SK-N-SH (cell line): Measurements from ENCODE around the gene APOD. TPM values are rescaled to one million over a fixed set of nuclear protein-coding genes. Genes with fewer than 3 reads are reported as not detected.

Experiments
- CTCF ChIA-PET: fragments of 300-600, 350-600 bp; formaldehyde crosslinking; extraction: SDS; loops from one replicate; lab custom pipeline; 2021; lab: Yijun Ruan, JAX
- POLR2A ChIA-PET: fragments of 350-600 bp; sonication (Branson Sonifier 250); formaldehyde crosslinking; extraction: SDS; loops from one replicate; lab custom pipeline; 2020; ENCODE audit warnings: antibody characterized with exemption, inconsistent platforms; lab: Yijun Ruan, JAX
- DNase-seq: peaks from one replicate; pipeline ENCODE4 v3.0.0; 2012
- H2AFZ ChIP-seq: fragments of 200-600 bp; sonication (generic); 2 replicates; pipeline ENCODE4 v1.8.1; 2016; ENCODE audit warnings: antibody characterized with exemption, mild to moderate bottlenecking, low read depth
- H3F3A ChIP-seq: fragments of 200-600 bp; sonication (generic); replicated peaks from 2 replicates; pipeline ENCODE3; 2016; ENCODE audit warnings: antibody characterized with exemption, mild to moderate bottlenecking; ENCODE audit not compliant: insufficient read depth
- H3K27ac ChIP-seq, 2 experiments: fragments of 200-500 bp in 1 of 2; fragments of 200-600 bp in 1 of 2; sonication (Bioruptor generic) in 1 of 2; sonication (generic), shearing (Covaris generic) in 1 of 2; 2 replicates each; pipeline versions ENCODE4 v1.5.1 to v1.6.1; 2014 to 2016; ENCODE audit warnings: low read depth in 2 of 2, inconsistent platforms in 1 of 2, low read length in 1 of 2, mild to moderate bottlenecking in 1 of 2, mixed read lengths in 1 of 2
- H3K27me3 ChIP-seq: fragments of 200-600 bp; sonication (generic), shearing (Covaris generic); 2 replicates; pipeline ENCODE4 v1.6.1; 2016; ENCODE audit warnings: mixed run types; ENCODE audit not compliant: insufficient read depth
- H3K36me3 ChIP-seq, 2 experiments: fragments of 200-500 bp in 1 of 2; fragments of 200-600 bp in 1 of 2; sonication (Bioruptor generic) in 1 of 2; sonication (generic) in 1 of 2; replicated peaks in 1 of 2; 2 replicates each; pipeline versions ENCODE3 to v1.5.1; 2014 to 2016; ENCODE audit warnings: low read length in 1 of 2, mild to moderate bottlenecking in 1 of 2; ENCODE audit not compliant: insufficient read depth in 2 of 2, control insufficient read depth in 1 of 2
- H3K4me1 ChIP-seq, 2 experiments: fragments of 200-500 bp in 1 of 2; fragments of 200-600 bp in 1 of 2; sonication (Bioruptor generic) in 1 of 2; sonication (generic), shearing (Covaris generic) in 1 of 2; 2 replicates each; pipeline versions ENCODE4 v1.5.1 to v1.6.1; 2014 to 2016; ENCODE audit warnings: low read depth in 1 of 2, low read length in 1 of 2, mixed run types in 1 of 2; ENCODE audit not compliant: insufficient read depth in 2 of 2, control insufficient read depth in 1 of 2
- H3K4me2 ChIP-seq: fragments of 200-600 bp; sonication (generic), shearing (Covaris generic); 2 replicates; pipeline ENCODE4 v1.6.1; 2017; ENCODE audit warnings: mixed run types
- H3K4me3 ChIP-seq, 2 experiments: fragments of 200-500 bp in 1 of 2; fragments of 200-600 bp in 1 of 2; sonication (Bioruptor generic) in 1 of 2; sonication (generic), shearing (Covaris generic) in 1 of 2; 2 replicates each; pipeline versions ENCODE4 v1.5.1 to v1.8.1; 2014 to 2016; ENCODE audit warnings: low read depth in 2 of 2, inconsistent platforms in 1 of 2, low read length in 1 of 2, mild to moderate bottlenecking in 1 of 2, mixed read lengths in 1 of 2, moderate library complexity in 1 of 2
- H3K79me2 ChIP-seq: fragments of 200-600 bp; sonication (generic); 2 replicates; pipeline ENCODE4 v1.8.1; 2017; ENCODE audit warnings: mild to moderate bottlenecking; ENCODE audit not compliant: insufficient read depth
- H3K9ac ChIP-seq: fragments of 200-600 bp; sonication (generic); 2 replicates; pipeline ENCODE4 v1.6.1; 2017; ENCODE audit warnings: mixed run types
- H3K9me2 ChIP-seq: fragments of 200-600 bp; sonication (generic); 2 replicates; pipeline ENCODE4 v1.6.1; 2017; ENCODE audit warnings: mixed run types
- H3K9me3 ChIP-seq: fragments of 200-600 bp; sonication (generic); 2 replicates; pipeline ENCODE4 v1.6.1; 2017; ENCODE audit warnings: mixed run types, mild to moderate bottlenecking, moderate library complexity
- H4K20me1 ChIP-seq: fragments of 200-600 bp; sonication (generic); 2 replicates; pipeline ENCODE4 v1.6.1; 2017; ENCODE audit warnings: mild to moderate bottlenecking, mixed run types; ENCODE audit not compliant: insufficient read depth
- CTCF ChIP-seq: fragments of 200-600 bp; sonication (generic); IDR thresholded peaks from 2 replicates; pipeline ENCODE4 v1.6.1; 2017; ENCODE audit warnings: antibody characterized with exemption, mild to moderate bottlenecking, moderate library complexity
- ELF1 ChIP-seq: IDR thresholded peaks from 2 replicates; pipeline ENCODE4 v1.4.0; 2012
- EZH2phosphoT487 ChIP-seq: fragments of 200-600 bp; sonication (generic); IDR thresholded peaks from 2 replicates; pipeline ENCODE4 v1.6.1; 2017; ENCODE audit warnings: low read depth, mixed run types, mild to moderate bottlenecking, antibody characterized with exemption, moderate library complexity, borderline replicate concordance
- FOSL2 ChIP-seq: IDR thresholded peaks from 2 replicates; pipeline ENCODE4 v1.4.0; 2012; ENCODE audit warnings: low read depth, mild to moderate bottlenecking, moderate library complexity, borderline replicate concordance
- FOXJ3 ChIP-seq: sonication (generic); formaldehyde crosslinking; IDR thresholded peaks from 2 replicates; pipeline ENCODE4 v1.5.1; 2020; ENCODE audit warnings: mild to moderate bottlenecking, missing genetic modification reagents
- FOXM1 ChIP-seq: IDR thresholded peaks from 2 replicates; pipeline ENCODE4 v1.4.0; 2012; ENCODE audit warnings: low read depth, mild to moderate bottlenecking
- IRF3 ChIP-seq: fragments of 150-350 bp; IDR thresholded peaks from 2 replicates; pipeline ENCODE4 v1.6.1; 2016; ENCODE audit warnings: mild to moderate bottlenecking, low read depth, low read length
- JUND ChIP-seq: IDR thresholded peaks from 2 replicates; pipeline ENCODE4 v1.4.0; 2012
- NFIC ChIP-seq: IDR thresholded peaks from 2 replicates; pipeline ENCODE4 v1.4.0; 2012; ENCODE audit warnings: borderline replicate concordance
- PBX3 ChIP-seq: IDR thresholded peaks from 2 replicates; pipeline ENCODE4; 2012
- POLR2AphosphoS5 ChIP-seq: IDR thresholded peaks from 2 replicates; pipeline ENCODE4 v1.6.1; 2012; ENCODE audit warnings: low read depth, low read length
- RXRA ChIP-seq: IDR thresholded peaks from 2 replicates; pipeline ENCODE4 v1.4.0; 2012; ENCODE audit warnings: low read depth, mild to moderate bottlenecking, borderline replicate concordance
- SIN3A ChIP-seq: IDR thresholded peaks from 2 replicates; pipeline ENCODE4 v1.6.1; 2012; ENCODE audit warnings: low read depth, mild to moderate bottlenecking, low read length, moderate library complexity, borderline replicate concordance
- SMC3 ChIP-seq: IDR thresholded peaks from 2 replicates; pipeline ENCODE4 v1.6.1; 2012; ENCODE audit warnings: low read depth, low read length, improper control_type of control experiment
- TCF12 ChIP-seq: IDR thresholded peaks from 2 replicates; pipeline ENCODE4 v1.4.0; 2012
- TEAD4 ChIP-seq: IDR thresholded peaks from 2 replicates; pipeline ENCODE4 v1.4.0; 2012; ENCODE audit warnings: mild to moderate bottlenecking, borderline replicate concordance; ENCODE audit not compliant: insufficient read depth
- USF1 ChIP-seq: IDR thresholded peaks from 2 replicates; pipeline ENCODE4 v1.4.0; 2012; ENCODE audit warnings: low read depth, borderline replicate concordance
- WGBS: methylation state at CpG from one replicate; pipeline ENCODE4 v1.1.6; 2017; ENCODE audit warnings: low lambda C conversion rate; 5-methylcytosine and 5-hydroxymethylcytosine counted together
- polyA plus RNA-seq, 3 experiments: library from polyadenylated mRNA; depleted of rRNA; stranded (reverse); fragments of >200 nt; gene quantifications; 2 replicates each; pipeline ENCODE4 v1.2.3, GENCODE V29; 2012
- TF ChIP-seq, protein P1 (sequence below): fragments of 150-350 bp; IDR thresholded peaks from 2 replicates; pipeline ENCODE4 v1.6.1; 2017; ENCODE audit warnings: antibody characterized with exemption, low read length, low read depth, borderline replicate concordance
- TF ChIP-seq, protein P2 (sequence below): IDR thresholded peaks from 2 replicates; pipeline ENCODE4 v1.4.0; 2012; ENCODE audit warnings: low read depth

APOD gene
- polyA plus RNA-seq, 1 of the 3 experiments (the other 2 are of a cell fraction), result 0.05 TPM

GRCh38 chr3:195551381-195551978 lies 32.3 kb downstream of the APOD start (continued):
- TF ChIP-seq PBX3 (no peak), TCF12 (no peak)

- Histone ChIP-seq H3K79me2 (no peaks in the 10 kb centered on the region), H3K27ac (no peak overlapping the region), H3K9me3 (no peaks in the 10 kb centered on the region), H3K9me2 (no peaks in the 10 kb centered on the region), H3K9ac (no peak overlapping the region), H3K36me3 (no peaks in the 10 kb centered on the region), H2AFZ (no peak overlapping the region), H4K20me1 (no peaks in the 10 kb centered on the region), H3K4me3 (no peak overlapping the region), H3K4me1 (peaks cover 3 to 12% of the 10 kb centered on the region in 2 experiments; a peak in 3 of 4 replicates), H3F3A (peaks cover 14% of the 10 kb centered on the region), H3K4me2 (no peak overlapping the region), H3K27me3 (0 out of 2 replicates have a peak, but pooled peaks cover 12% of the 10 kb centered on the region)
- ChIA-PET POLR2A (no interaction called here), CTCF (interaction anchor here (0.9 to 1.3 kb wide), 3 partner anchors 17 to 344 kb away, joined by 3 to 4 read pairs (median 4); partner anchors contain the start of gene XXYLT1)
- TF ChIP-seq ELF1 (no peak), JUND (no peak), SIN3A (no peak)
- DNase-seq, result no peak
- 78% methylated on average over 4 of the region's 4 CpGs for WGBS
These were observed 33.0 kb downstream of the APOD start for GRCh38 chr3:195550723-195551122.

GRCh38 chr3:195549931-195550519 lies 33.7 kb downstream of the APOD start:
- WGBS, result 84% methylated on average over 9 of the region's 9 CpGs

More at GRCh38 chr3:195549931-195550519, 33.7 kb downstream of the APOD start:
- Histone ChIP-seq H3K79me2 (no peaks in the 10 kb centered on the region), H3K4me2 (no peak overlapping the region), H3K27me3 (0 out of 2 replicates have a peak, but pooled peaks cover 5% of the 10 kb centered on the region), H3K36me3 (no peaks in the 10 kb centered on the region), H3F3A (peaks cover 15% of the 10 kb centered on the region), H3K9me3 (no peaks in the 10 kb centered on the region), H2AFZ (no peak overlapping the region), H3K9ac (no peak overlapping the region), H3K9me2 (no peaks in the 10 kb centered on the region), H3K27ac (no peak overlapping the region), H3K4me3 (no peak overlapping the region), H3K4me1 (peaks cover 3 to 15% of the 10 kb centered on the region in 2 experiments; a peak in 3 of 4 replicates), H4K20me1 (no peaks in the 10 kb centered on the region)
- DNase-seq, result no peak
- POLR2A ChIA-PET, result interaction anchor here (0.6 kb wide), 1 partner anchor 12 kb away, joined by 5 read pairs; no protein-coding TSS in a partner anchor
- CTCF ChIA-PET, result interaction anchor here (0.9 to 1.3 kb wide), 3 partner anchors 18 to 344 kb away, joined by 3 to 4 read pairs (median 4); partner anchors contain the start of gene XXYLT1
- TF ChIP-seq, protein P1, sequence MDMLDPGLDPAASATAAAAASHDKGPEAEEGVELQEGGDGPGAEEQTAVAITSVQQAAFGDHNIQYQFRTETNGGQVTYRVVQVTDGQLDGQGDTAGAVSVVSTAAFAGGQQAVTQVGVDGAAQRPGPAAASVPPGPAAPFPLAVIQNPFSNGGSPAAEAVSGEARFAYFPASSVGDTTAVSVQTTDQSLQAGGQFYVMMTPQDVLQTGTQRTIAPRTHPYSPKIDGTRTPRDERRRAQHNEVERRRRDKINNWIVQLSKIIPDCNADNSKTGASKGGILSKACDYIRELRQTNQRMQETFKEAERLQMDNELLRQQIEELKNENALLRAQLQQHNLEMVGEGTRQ, result no peak
- no peak for TF ChIP-seq USF1
- TF ChIP-seq FOXJ3 (CRISPR knock-in tag), result no peak
- no peak for TF ChIP-seq JUND
- TF ChIP-seq POLR2AphosphoS5, result no peak
- TF ChIP-seq SMC3, result no peak
- no peak for TF ChIP-seq FOXM1
- no peak for TF ChIP-seq FOSL2
- no peak for TF ChIP-seq TEAD4
- no peak for TF ChIP-seq CTCF
- no peak for TF ChIP-seq EZH2phosphoT487
- TF ChIP-seq NFIC, result no peak
- no peak for TF ChIP-seq IRF3
- TF ChIP-seq, protein P2, sequence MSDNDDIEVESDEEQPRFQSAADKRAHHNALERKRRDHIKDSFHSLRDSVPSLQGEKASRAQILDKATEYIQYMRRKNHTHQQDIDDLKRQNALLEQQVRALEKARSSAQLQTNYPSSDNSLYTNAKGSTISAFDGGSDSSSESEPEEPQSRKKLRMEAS, result no peak
- no peak for TF ChIP-seq RXRA
